ENCODE data around the gene MCUB.

GRCh38 chr4:109552237-109552636 is 7.8 kb upstream of the MCUB start:
- TF ChIP-seq CTCF (IDR thresholded peaks at IDR 0.05; ENCODE audit: low read depth, low read length, missing input control) = no peak
- no peak for TF ChIP-seq REST (IDR thresholded peaks at IDR 0.05)
- no peak for TF ChIP-seq MAX (IDR thresholded peaks at IDR 0.05)
- no peak for TF ChIP-seq EGR1 (IDR thresholded peaks at IDR 0.05; ENCODE audit: low read depth in 2 of 2)
- no peak for TF ChIP-seq TAF1 (conservative IDR thresholded peaks at IDR 0.05)
- TF ChIP-seq SP1 (IDR thresholded peaks at IDR 0.05) = no peak
- no peak for TF ChIP-seq GABPA (IDR thresholded peaks at IDR 0.05 in 1 of 2, conservative IDR thresholded peaks at IDR 0.05 in 1 of 2)
